Prostate gland (tissue), 2 donors: Measurements from ENCODE around the gene GALNTL6.

ENCODE experiments used
- CTCF ChIP-seq, 4 experiments: fragments of 200-600 bp in 2 of 4; fragments of 450-650 bp in 2 of 4; sonication (generic) in 2 of 4; IDR thresholded peaks; 1 replicate in 3 of 4; 2 replicates in 1 of 4; pipeline ENCODE4 v1.5.1; 2016 to 2019; ENCODE audit warnings: antibody characterized with exemption in 4 of 4, mild to moderate bottlenecking in 2 of 4, moderate library complexity in 2 of 4
- POLR2A ChIP-seq: fragments of 450-650 bp; IDR thresholded peaks from one replicate; pipeline ENCODE4 v1.6.1; 2016; ENCODE audit warnings: antibody characterized with exemption, mild to moderate bottlenecking
- POLR2AphosphoS5 ChIP-seq: sonication (generic); formaldehyde crosslinking; IDR thresholded peaks from one replicate; pipeline ENCODE4 v1.6.1; 2017; ENCODE audit warnings: antibody characterized with exemption

GRCh38 chr4:171779301-171779700 lies 33.9 kb upstream of the GALNTL6 start:
- TF ChIP-seq CTCF (IDR thresholded peaks at IDR 0.05) = no peak
- TF ChIP-seq POLR2A = no peak
- no peak for TF ChIP-seq POLR2AphosphoS5
